ENCODE data around the gene NANOS3. TPM values are rescaled to one million over a fixed set of nuclear protein-coding genes. Genes with fewer than 3 reads are reported as not detected.

The NANOS3 gene
- total and polyA plus RNA-seq, 4 experiments from 2014 or later = not detected

DNA sequence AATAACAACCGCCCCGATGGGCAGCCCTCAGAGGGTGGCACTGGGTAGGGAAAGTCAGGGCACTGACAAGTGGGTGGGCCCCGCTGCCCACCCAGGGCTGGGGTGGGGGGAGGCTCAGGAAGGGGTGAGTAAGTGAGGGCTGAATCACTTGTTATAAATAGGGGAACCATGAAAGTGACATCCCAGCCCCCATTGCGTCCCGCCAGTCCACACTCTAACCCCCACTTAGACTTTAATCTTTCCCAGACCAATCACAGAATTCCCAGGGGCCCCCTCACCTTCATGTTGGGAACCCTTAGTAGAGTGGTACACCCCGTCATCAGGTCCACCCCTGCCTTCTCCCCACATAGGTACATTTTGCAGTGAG, 37.0 kb upstream of the NANOS3 start:
- POLR2A ChIA-PET (ENCODE audit: partially characterized antibody) = interaction anchor here (0.9 to 9.7 kb wide), 10 partner anchors 10 to 192 kb away, joined by 3 to 204 read pairs (median 6); partner anchors contain the start of genes C19orf53, IL27RA and ZSWIM4
- intact Hi-C loops (cut with micrococcal nuclease) = loop anchor here (1.0 to 10.0 kb wide), 4 partner anchors 7 to 685 kb away; partner anchors contain the start of genes TECR and ZSWIM4
- Histone ChIP-seq H3K4me3 (ENCODE audit: low read length in 2 of 2) (peak overlapping the region; percentile 63 to 86), H3K36me3 (ENCODE audit: insufficient read depth, low read length) (peaks cover 4% of the 10 kb centered on the region), H3K27me3 (ENCODE audit: insufficient read depth, low read length) (no peaks in the 10 kb centered on the region), H3K4me1 (ENCODE audit: insufficient read depth, low read length) (peaks cover 79% of the 10 kb centered on the region), H3K27ac (ENCODE audit: low read depth, low read length) (peak overlapping the region; percentile 98), H3K9me3 (ENCODE audit: control insufficient read depth in 1 of 2, low read length in 2 of 2) (no peaks in the 10 kb centered on the region)
- Mint-ChIP-seq H3K27me3 (no peaks in the 10 kb centered on the region), H3K9me3 (peaks cover 0 to 3% (median 0%) of the 10 kb centered on the region in 8 donors), H3K36me3 (peaks cover 0 to 36% of the 10 kb centered on the region in 2 donors), H3K4me1 (peaks cover 28 to 87% (median 48%) of the 10 kb centered on the region in 4 donors), H3K4me3 (peak overlapping the region; percentile 87 to 97 (median 96)), H3K27ac (peak overlapping the region; percentile 99 to 100 (median 99))
- CTCF ChIA-PET (ENCODE audit: partially characterized antibody) = interaction anchor here (1.0 to 4.7 kb wide), 6 partner anchors 13 to 66 kb away, joined by 3 to 37 read pairs (median 4); partner anchors contain the start of genes C19orf53 and ZSWIM4
- DNase-seq = no peak

DNA sequence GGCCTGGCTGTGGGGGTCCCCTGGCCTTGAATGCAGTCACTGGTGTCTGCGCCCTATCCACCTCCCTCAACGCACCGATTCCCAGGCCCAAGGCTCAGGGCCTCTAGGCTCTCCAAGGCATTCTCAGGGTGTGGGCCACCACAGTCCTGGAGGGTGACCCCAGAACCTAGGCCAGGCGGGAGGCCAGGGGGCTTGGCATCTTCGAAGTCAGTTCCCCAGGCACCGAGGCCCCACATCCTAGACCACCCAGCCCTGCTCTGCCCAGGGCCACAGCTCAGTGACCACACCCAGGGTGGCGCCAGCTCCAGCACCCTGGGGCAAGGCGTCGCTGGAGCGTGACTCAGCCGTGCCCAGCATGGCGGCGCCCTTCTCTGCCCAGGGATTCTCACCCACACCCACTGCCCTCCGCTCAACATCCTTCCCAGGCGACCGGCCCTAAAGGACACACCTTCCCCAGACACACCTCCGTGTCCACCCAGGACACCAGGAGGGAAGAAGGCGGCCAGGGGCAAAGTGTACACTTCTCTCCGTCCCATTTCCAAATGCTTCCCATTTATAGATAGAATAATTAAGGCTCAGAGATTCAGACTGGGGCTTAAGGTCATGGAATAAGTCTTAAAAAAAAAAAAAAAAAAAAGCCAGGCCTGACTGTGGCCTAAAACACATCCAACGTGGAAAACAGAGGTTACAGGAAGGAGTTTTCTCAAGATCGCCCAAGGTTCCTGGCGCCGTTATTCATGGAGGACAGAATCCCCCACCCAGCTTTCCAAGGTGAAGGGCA, 36.4 kb upstream of the NANOS3 start:
- peak overlapping the region; percentile 99 to 100 (median 99) for H3K27ac Mint-ChIP-seq
- peak overlapping the region; percentile 98 for H3K27ac ChIP-seq (ENCODE audit: low read depth, low read length)
- DNase-seq = peak; percentile 51 to 73 (median 54)
- peak overlapping the region; percentile 63 to 86 for H3K4me3 ChIP-seq (ENCODE audit: low read length in 2 of 2)
- ChIA-PET CTCF (ENCODE audit: partially characterized antibody) (interaction anchor here (1.0 to 4.7 kb wide), 6 partner anchors 12 to 66 kb away, joined by 3 to 37 read pairs (median 4); partner anchors contain the start of genes C19orf53 and ZSWIM4), POLR2A (ENCODE audit: partially characterized antibody) (interaction anchor here (0.7 to 9.7 kb wide), 12 partner anchors 8 to 593 kb away, joined by 3 to 204 read pairs (median 6); partner anchors contain the start of genes C19orf53 and ZSWIM4)
- H3K27me3 Mint-ChIP-seq = no peaks in the 10 kb centered on the region
- H3K4me1 Mint-ChIP-seq = peaks cover 30 to 90% (median 52%) of the 10 kb centered on the region in 4 donors
- peaks cover 0 to 36% of the 10 kb centered on the region in 2 donors for H3K36me3 Mint-ChIP-seq
- H3K4me1 ChIP-seq (ENCODE audit: insufficient read depth, low read length) = peaks cover 83% of the 10 kb centered on the region
- H3K27me3 ChIP-seq (ENCODE audit: insufficient read depth, low read length) = no peaks in the 10 kb centered on the region
- peaks cover 0 to 3% (median 0%) of the 10 kb centered on the region in 8 donors for H3K9me3 Mint-ChIP-seq
- intact Hi-C loops (cut with micrococcal nuclease) = loop anchor here (10.0 kb wide), 1 partner anchor 684 kb away; the partner anchor contains the start of gene TECR
- H3K36me3 ChIP-seq (ENCODE audit: insufficient read depth, low read length) = peaks cover 4% of the 10 kb centered on the region
- H3K9me3 ChIP-seq (ENCODE audit: control insufficient read depth in 1 of 2, low read length in 2 of 2) = no peaks in the 10 kb centered on the region
- peak overlapping the region; percentile 87 to 97 (median 96) for H3K4me3 Mint-ChIP-seq

DNA sequence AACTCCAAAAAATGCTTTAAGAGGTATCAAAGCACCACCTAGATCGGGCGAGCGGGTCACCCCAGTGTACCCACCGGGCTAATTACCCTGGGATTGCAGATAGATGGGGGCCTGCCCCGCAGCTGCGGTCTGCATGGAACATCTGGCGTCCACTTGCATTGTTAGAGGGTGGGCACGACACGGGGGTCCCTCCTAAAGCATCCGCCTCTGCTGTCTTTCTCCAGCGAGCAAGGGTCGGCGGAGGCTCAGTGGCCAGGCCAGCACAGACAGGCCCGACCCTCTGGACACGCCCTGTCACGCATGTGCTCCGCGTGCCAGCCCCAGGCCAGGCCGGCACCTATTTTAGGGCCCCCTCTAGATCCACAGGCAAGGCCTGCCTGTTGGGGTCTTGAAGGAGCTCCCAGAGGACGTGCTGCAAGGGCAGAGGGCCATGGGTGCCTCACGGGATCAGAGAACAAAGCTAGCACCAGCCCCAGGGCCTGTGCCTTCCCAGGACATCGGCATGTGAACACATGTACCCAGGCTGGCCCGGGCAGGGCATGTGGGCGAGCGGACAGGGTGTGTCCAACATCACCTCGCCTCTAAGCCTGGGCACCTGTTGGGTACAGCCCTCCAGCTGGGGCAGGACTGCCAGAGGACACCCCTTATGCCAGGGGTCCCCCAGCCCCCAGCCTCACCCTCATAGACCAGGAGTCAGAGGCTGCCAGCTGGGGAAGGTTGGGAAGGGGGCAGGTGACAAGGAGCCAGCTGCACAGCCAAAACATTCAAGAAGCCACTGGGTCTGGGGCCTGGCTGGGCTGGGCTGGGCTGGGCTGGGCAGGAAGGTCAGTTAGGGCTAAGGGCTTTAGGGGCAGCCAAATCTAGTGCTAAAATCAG, 35.6 kb upstream of the NANOS3 start:
- CTCF ChIA-PET (ENCODE audit: partially characterized antibody) = interaction anchor here (0.7 to 4.7 kb wide), 6 partner anchors 8 to 57 kb away, joined by 3 to 37 read pairs (median 4); no protein-coding TSS in a partner anchor
- Mint-ChIP-seq H3K4me3 (peak overlapping the region; percentile 87 to 97 (median 96)), H3K27ac (peak overlapping the region; percentile 99 to 100 (median 99))

DNA sequence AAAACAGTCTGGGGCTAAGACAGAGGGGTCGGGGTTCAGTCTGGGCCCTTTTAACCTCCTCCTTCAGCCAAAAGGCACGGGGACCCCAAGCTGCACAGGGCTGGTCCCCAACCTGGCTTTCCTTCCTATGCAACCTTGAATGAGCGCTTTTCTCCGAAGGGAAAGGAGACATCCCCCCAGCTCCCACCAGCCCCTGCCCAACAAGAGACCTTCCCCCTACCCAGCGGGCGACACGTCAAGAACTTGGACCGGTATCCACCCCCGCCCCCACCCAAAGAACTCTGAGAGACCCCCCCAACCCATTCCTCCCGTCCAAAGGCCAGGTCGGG, 35.0 kb upstream of the NANOS3 start:
- peak overlapping the region; percentile 98 for H3K27ac ChIP-seq (ENCODE audit: low read depth, low read length)
- no peaks in the 10 kb centered on the region for H3K36me3 ChIP-seq (ENCODE audit: insufficient read depth, low read length)
- intact Hi-C loops (cut with micrococcal nuclease) = loop anchor here (10.0 kb wide), 1 partner anchor 683 kb away; the partner anchor contains the start of gene TECR
- peak overlapping the region; percentile 99 to 100 (median 99) for H3K27ac Mint-ChIP-seq
- peaks cover 37 to 90% (median 58%) of the 10 kb centered on the region in 4 donors for H3K4me1 Mint-ChIP-seq
- ChIA-PET POLR2A (ENCODE audit: partially characterized antibody) (interaction anchor here (0.8 to 9.7 kb wide), 10 partner anchors 8 to 67 kb away, joined by 3 to 119 read pairs (median 6); partner anchors contain the start of genes C19orf53 and ZSWIM4), CTCF (ENCODE audit: partially characterized antibody) (interaction anchor here (0.7 to 4.7 kb wide), 5 partner anchors 9 to 57 kb away, joined by 3 to 37 read pairs (median 3); no protein-coding TSS in a partner anchor)
- no peaks in the 10 kb centered on the region for H3K9me3 ChIP-seq (ENCODE audit: control insufficient read depth in 1 of 2, low read length in 2 of 2)
- H3K4me1 ChIP-seq (ENCODE audit: insufficient read depth, low read length) = peaks cover 83% of the 10 kb centered on the region
- DNase-seq = peak in 4 of 5 donors; percentile 46 to 55 (median 51)
- H3K4me3 Mint-ChIP-seq = peak overlapping the region; percentile 87 to 97 (median 96)
- peaks cover 0 to 5% (median 0%) of the 10 kb centered on the region in 8 donors for H3K9me3 Mint-ChIP-seq
- peaks cover 0 to 39% of the 10 kb centered on the region in 2 donors for H3K36me3 Mint-ChIP-seq
- no peaks in the 10 kb centered on the region for H3K27me3 ChIP-seq (ENCODE audit: insufficient read depth, low read length)
- H3K27me3 Mint-ChIP-seq = peaks cover 0 to 4% of the 10 kb centered on the region in 2 donors
- H3K4me3 ChIP-seq (ENCODE audit: low read length in 2 of 2) = peak overlapping the region; percentile 42 to 63

More for the DNA sequence above, 35.6 kb upstream of the NANOS3 start:
- no peaks in the 10 kb centered on the region for H3K9me3 ChIP-seq (ENCODE audit: control insufficient read depth in 1 of 2, low read length in 2 of 2)
- Mint-ChIP-seq H3K9me3 (peaks cover 0 to 3% (median 0%) of the 10 kb centered on the region in 8 donors), H3K4me1 (peaks cover 35 to 90% (median 55%) of the 10 kb centered on the region in 4 donors), H3K27me3 (no peaks in the 10 kb centered on the region), H3K36me3 (peaks cover 0 to 37% of the 10 kb centered on the region in 2 donors)
- H3K36me3 ChIP-seq (ENCODE audit: insufficient read depth, low read length) = no peaks in the 10 kb centered on the region
- H3K27ac ChIP-seq (ENCODE audit: low read depth, low read length) = peak overlapping the region; percentile 98
- peak; percentile 50 to 62 (median 56) for DNase-seq
- intact Hi-C loops (cut with micrococcal nuclease) = loop anchor here (10.0 kb wide), 1 partner anchor 683 kb away; the partner anchor contains the start of gene TECR
- H3K4me3 ChIP-seq (ENCODE audit: low read length in 2 of 2) = peak overlapping the region; percentile 63 to 86
- H3K4me1 ChIP-seq (ENCODE audit: insufficient read depth, low read length) = peaks cover 83% of the 10 kb centered on the region
- no peaks in the 10 kb centered on the region for H3K27me3 ChIP-seq (ENCODE audit: insufficient read depth, low read length)
- POLR2A ChIA-PET (ENCODE audit: partially characterized antibody) = interaction anchor here (0.7 to 9.7 kb wide), 12 partner anchors 8 to 592 kb away, joined by 3 to 119 read pairs (median 4); partner anchors contain the start of genes C19orf53 and ZSWIM4

DNA sequence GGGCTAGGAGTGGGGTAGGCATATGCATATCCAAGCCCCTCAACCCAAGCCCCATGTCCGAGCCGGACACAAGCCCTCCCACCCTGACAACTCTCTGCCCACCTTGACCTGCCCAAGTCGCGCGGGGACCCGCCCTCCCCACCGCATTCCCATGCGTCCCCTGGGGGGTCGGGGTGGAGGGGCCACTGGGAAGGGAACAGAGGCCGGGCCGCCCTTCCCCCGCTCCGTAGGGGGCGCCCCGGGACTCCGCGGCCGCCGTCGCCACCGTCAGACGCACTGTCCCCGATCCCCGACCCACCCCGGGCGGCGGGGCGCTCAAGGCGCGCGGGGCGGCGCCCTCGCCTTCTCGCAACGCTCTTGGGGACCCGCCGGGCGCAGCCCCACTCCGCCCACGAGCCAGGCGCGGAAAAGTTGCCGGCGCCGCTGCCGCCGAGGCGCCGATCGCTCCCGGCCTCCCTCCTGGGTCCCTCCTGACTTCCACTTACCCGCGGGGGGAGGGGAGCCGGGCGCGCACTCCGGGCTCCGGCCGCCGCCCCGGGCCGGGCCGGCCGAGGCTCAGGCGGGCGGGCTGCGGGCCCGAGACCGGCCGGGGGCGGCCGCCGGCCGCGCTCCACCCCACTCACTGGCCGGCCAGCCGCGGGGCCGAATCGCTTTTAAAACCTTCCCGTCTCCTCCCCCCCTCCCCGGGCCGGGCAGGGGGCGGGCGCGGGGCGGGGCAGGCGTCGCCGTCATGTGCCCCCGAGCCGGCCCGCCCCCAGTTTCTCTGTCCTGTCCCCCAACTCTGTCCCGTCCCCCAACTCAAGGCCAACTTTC, 34.4 kb upstream of the NANOS3 start:
- Mint-ChIP-seq H3K4me3 (peak overlapping the region; percentile 88 to 97 (median 96)), H3K36me3 (peaks cover 0 to 38% of the 10 kb centered on the region in 2 donors), H3K9me3 (peaks cover 0 to 5% (median 0%) of the 10 kb centered on the region in 8 donors), H3K27me3 (peaks cover 0 to 4% of the 10 kb centered on the region in 2 donors), H3K4me1 (peaks cover 33 to 89% (median 54%) of the 10 kb centered on the region in 4 donors), H3K27ac (peak overlapping the region; percentile 99 to 100 (median 99))
- peak; percentile 71 to 78 (median 77) for DNase-seq
- H3K4me3 ChIP-seq (ENCODE audit: low read length in 2 of 2) = peak overlapping the region; percentile 42 to 63
- no peaks in the 10 kb centered on the region for H3K27me3 ChIP-seq (ENCODE audit: insufficient read depth, low read length)
- H3K27ac ChIP-seq (ENCODE audit: low read depth, low read length) = peak overlapping the region; percentile 98
- H3K9me3 ChIP-seq (ENCODE audit: control insufficient read depth in 1 of 2, low read length in 2 of 2) = no peaks in the 10 kb centered on the region
- H3K36me3 ChIP-seq (ENCODE audit: insufficient read depth, low read length) = no peaks in the 10 kb centered on the region
- peaks cover 82% of the 10 kb centered on the region for H3K4me1 ChIP-seq (ENCODE audit: insufficient read depth, low read length)
- ChIA-PET POLR2A (ENCODE audit: partially characterized antibody) (interaction anchor here (0.9 to 9.7 kb wide), 8 partner anchors 7 to 54 kb away, joined by 3 to 119 read pairs (median 6); partner anchors contain the start of gene ZSWIM4), CTCF (ENCODE audit: partially characterized antibody) (interaction anchor here (1.1 to 4.7 kb wide), 2 partner anchors 20 to 58 kb away, joined by 3 to 37 read pairs; no protein-coding TSS in a partner anchor)
- intact Hi-C loops (cut with micrococcal nuclease) = loop anchor here (10.0 kb wide), 1 partner anchor 682 kb away; the partner anchor contains the start of gene TECR
